UCSD-AML1 (cell line): Measurements from ENCODE around the gene ALCAM.

Experiments
- DNase-seq: peaks from one replicate; lab custom pipeline; 2025; ENCODE audit not compliant: unreplicated experiment; lab: John Stamatoyannopoulos, UW

The ALCAM gene

DNA sequence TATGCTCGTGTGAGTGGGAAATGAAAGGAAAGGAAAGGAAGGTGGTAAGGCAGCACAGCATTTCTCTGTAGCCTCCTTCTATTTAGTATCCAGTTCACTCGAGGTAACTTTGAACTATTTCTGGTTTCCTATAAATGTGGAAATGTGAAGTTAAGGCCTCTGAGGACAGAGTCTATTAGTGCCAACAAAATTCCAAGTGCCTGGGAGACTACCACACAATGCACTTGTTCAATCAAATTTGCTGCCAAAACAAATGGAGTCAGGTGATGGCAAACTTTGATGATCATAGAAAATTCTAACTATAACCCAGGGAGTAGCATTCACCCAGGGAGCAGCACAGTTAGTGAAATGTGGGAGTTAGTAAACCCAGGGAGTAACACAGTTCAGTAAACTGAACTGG lies 155.1 kb downstream of the ALCAM start:
- DNase-seq: no peak

DNA sequence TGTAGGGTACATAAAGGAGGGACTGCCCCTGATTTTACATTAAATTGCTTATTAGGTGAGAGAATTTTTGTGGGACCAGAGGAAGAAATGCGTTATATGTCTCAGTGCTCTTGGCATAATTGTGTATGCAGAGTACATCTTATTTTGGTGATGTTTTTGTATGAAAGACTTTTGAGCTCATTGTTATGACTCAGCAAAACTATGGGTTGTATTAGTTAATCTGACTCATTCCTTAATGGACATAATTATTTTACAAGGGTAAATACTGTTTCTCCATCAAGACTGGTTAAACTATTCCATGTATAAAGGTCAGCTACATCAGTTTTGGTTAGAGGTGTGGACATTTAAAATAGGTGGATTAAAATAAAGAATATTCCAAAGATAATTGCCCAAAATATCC lies 156.8 kb downstream of the ALCAM start:
- no peak for DNase-seq

DNA sequence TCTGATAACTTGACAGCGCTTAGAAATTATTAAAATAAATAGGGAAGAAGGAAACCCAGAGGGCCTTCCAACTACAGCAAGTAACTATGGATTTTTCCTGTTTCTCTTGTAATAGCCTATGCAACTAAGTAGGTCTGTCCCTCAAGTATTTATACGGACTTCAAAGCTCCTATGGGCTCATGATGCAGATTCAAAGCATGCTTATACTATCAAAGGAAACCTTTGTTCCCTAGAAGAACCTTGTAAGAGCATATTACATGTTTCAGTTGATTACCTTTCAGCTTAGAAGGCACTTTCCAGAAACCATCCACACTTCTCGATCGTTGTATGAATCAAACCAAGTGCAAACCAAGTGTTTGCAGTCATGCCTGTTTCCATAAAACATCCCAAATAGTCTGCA lies 158.8 kb downstream of the ALCAM start:
- no peak for DNase-seq

DNA sequence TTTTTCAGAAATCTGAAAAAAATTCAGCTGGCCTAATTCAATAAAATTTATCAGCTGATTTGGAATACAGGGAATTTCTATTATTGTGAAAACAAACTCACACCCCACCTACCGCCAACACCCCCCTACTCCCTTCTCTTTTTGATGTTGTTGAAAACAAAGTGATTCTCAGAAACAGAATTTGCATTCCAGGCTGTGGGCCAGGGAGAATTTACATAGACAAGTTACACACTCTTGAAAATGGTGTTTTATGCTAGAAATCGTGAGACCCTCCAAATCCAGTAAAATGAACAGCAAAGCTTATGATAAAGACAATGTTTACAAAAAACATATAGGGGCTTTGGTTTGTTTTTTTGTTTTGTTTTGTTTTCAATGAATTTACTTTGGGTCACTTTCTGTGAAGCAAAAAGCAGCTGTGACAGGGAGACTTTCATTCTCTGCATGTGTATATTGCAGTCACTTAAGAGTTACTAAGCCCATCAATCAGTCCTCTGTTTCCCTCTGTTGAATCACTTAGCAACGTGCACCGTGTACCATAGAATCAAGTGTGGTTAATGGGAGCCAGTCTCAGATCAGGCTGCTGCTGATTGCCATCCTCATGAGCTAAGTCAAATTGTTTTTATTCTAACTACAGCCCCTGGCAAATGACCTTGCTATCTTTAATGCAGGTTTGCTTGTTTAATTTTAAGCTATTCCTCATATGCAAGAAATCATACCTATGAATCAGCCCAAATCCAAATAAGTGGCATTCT lies 159.8 kb downstream of the ALCAM start:
- no peak for DNase-seq

DNA sequence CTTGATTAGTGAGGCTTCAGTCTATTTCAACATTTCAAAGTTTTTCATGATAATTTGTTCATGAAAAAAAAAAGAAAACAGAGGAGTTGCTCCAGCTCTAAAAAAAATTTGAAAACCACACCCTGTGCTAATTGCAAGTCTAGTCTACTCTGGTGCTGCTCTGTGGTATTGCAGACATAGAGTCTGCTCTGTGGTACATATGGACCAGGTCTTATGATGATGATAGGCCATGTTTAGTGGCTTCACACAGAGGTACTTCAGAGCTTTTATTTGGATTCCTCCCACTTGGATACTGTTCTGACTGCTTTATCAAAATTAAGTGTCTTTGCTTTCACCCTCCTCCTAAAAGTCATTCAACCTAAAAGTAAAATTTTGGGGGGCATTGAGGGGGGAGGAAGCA lies 160.8 kb downstream of the ALCAM start:
- no peak for DNase-seq

DNA sequence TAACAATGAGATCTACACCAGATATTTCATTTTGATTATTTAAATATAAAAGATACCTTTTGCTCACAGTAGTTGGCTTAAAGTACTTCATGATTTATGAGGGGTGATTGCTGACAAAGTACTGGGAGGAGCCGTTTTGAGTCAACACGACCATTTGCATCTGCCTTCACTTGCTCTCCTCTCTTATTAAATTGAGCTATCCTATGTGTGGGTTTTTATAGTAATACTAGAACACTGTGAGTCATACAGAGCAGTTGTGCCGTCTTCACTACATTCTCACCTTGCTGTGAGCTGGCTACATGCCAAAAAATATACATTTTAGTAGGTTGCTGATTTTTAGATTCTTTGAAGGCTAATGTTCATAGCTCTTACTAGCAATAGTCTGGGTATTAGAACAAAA lies 161.2 kb downstream of the ALCAM start:
- no peak for DNase-seq

DNA sequence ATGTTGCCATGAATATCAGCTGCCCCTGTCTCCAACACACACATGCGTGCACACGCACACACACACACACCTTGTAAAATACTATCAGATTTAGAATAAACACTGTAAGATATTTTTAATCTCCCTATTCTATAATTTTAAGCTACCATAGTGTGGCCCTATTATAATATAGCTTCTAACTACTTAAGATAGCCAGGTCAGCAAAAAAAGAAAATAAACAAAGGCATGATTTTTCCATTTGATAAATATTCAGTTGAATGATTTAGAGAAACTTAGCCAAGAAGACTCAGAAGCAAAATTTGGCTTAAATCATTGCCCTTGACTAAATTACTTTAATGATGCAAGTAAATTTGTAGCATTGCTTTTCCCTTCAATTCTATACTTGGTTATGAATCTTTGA lies 162.2 kb downstream of the ALCAM start:
- DNase-seq: no peak

DNA sequence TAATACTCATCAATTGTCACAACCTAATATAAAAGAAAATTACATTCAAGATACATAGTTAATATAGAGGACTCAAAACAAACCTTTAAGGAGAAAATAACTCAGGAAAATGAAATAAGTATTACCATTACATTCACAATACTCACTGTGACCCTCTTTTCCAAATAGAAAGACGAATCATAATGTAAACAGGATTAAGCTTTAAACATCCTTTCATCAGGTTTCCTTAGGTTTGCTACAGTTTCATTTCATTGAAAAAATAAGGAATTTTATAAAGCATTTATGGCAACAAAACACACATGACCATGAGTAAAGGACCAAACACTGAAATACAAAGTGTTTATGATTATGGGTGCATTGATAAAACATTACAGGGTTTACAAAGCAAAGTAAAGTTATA lies 162.7 kb downstream of the ALCAM start:
- DNase-seq: no peak

DNA sequence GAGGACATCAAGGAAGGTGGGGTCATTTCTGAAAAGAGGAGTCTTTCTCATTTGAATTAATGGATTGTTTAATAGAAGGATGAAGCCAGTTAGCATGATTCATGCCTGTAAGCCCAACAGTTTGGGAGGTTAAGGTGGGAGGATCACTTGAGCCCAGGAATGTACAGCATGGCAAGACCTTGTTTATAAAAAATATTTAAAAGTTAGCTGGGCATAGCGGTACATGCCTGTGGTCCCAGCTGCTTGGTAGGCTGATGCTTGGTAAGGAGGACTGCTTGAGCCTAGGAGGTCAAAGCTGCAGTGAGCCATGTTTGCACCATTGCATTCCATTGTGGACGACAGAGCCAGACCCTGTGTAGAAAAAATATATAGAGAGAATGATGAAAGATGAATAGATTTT lies 165.5 kb downstream of the ALCAM start:
- DNase-seq: no peak

DNA sequence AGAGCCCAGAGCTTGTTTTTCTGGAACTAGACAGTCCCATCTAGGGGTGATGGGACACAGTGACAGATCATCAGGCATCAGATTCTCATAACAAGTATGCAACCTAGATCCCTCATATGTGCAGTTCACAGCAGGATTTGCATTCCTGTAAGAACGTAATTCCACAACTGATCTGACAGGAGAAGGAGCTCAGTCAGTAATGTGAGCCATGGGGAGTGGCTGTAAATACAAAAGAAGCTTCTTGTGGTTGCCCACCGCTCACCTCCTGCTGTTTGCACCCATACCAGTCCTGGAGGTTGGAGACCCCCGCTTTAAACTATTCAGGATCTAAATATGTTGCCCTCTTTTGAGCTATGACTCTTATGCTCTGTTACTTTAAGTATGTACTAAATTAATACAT lies 167.3 kb downstream of the ALCAM start:
- no peak for DNase-seq

DNA sequence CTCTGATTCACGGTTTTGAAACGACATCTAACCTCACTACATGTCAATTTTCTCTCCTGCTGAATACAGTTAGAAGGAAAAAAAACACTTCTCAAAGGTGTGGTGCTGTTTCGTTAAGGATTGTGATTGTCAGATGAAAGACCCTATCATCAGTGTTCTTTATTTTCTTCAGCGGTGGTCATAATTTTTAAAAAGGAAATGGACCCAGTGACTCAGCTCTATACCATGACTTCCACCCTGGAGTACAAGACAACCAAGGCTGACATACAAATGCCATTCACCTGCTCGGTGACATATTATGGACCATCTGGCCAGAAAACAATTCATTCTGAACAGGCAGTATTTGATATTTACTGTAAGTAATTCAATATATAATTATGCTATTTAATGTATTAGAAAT lies 167.8 kb downstream of the ALCAM start:
- no peak for DNase-seq

DNA sequence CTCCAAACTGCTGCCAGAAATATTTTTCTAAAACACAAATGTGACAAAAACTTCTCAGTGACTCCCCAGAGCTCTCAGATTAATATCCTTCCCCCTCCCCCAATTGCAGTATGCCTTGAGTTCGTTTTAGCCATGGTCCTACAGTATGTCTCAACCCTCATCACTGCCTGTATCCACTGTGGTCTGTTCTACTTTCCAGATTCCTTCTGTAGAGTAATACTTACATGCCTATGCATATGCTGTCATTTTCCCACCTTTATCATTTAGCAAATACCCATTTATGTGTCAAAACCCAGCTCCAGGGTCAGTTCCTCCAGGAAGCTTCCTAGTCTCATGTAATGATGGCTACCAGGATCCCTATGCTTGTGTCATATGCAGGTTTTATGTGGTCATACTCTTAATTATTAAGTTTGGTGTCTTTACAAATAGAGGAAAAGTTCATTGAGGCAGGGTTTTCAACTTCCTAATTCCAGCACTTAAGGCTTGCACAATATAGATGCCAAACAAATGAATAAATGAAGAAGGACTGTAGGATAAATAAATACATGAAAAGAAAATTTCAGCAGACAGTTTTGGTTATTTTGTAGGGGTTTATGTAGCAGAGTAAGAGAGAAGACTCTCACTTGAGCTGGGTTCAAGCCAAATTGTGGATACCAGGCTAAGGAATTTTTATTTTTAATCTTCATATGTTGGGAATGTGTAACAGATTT lies 170.8 kb downstream of the ALCAM start:
- DNase-seq: no peak

DNA sequence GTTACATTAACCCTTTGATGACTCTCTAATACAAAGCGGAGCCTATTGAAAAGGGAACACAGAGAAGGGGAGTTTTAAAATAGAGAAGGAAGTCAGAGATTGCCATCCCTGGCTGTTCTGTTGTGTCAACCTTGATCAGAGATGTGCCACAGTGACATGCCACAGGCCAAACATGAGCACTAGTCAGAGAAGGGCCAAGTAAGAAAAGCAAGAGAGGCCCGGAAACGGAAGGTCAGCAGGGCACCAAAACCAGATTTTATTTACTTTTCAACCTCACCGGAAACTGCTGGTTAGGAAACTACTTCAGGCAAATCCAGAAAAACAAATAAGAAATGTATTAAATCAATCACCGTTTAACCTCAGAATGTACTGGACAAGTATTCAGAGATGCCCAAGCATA lies 171.8 kb downstream of the ALCAM start:
- no peak for DNase-seq

DNA sequence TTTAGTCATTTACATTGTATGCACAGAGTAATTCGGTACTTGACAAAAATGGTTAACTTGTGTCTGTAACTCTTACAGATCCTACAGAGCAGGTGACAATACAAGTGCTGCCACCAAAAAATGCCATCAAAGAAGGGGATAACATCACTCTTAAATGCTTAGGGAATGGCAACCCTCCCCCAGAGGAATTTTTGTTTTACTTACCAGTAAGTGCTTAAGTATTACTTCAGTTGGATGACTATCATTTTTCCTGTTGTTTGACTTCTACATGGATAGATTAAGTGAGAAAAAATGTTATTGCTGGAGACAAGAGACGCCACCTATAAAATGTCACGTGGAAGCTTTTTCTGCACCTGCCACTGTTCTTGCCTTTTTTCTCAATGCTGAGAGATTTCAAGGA lies 173.2 kb downstream of the ALCAM start:
- DNase-seq: no peak

DNA sequence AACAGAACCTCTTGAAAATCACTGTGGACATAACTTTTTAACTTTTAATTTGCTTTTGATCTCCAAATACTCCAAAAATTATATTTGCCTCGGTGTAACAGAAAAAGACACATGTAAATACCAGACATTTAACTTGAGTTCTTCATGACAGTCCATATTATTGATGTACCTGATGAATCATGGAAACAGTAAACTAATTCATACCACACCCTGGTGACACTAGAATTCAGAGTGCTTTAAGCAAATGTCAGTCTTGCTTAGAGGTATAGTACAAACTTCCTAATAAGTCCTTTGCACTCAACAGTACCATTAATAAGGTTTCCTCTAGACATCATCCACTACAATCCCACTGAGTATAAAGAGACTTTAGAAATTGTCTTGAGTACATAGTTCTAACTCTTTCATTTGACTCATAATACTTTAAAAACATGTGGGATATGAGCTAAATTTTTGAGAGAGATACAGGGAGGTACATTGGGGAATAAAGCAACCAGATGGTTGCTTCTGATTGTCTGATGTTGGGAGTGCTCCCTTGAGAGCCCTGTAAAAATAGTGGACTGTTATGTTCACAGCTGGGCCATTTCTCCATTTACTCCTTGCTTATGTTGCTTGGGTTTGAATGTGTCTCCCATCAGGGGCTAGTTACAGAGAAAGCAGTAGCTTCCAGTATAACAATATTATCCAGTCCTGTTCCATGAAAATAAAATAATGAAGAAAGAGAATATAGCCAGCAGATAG lies 175.7 kb downstream of the ALCAM start:
- no peak for DNase-seq

DNA sequence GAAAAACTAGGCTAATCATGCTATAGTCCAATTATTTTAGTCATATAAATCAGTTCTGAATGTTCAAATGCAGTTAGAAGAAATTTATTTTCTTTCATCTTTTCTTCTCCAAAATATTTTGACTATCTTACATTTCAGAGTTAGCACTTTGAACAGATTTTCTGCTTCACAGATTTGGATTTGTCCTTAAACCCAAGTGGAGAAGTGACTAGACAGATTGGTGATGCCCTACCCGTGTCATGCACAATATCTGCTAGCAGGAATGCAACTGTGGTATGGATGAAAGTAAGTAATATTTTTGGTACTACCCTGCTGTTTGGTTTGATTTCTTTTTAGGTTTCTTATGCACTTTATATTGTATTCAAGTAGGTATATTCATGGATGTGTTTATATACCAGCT lies 178.3 kb downstream of the ALCAM start:
- DNase-seq: no peak

DNA sequence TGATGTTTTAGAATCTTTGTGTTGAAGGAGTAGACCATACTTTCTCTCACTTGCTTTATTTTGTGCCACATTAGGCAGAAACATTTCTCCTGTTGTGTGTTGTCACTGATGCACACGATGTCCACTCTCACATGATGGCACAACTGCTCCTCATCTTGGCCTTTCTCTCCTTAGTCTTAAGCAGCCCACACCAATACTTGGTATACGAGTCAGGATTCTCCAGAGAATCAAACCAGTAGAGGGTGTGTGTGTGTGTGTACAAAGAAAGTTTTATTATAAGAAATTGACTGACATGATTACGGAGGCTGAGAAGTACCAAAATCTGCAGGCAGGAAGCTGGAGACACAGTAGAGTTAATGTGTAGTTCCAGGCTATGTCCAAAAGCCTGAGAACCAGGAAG lies 187.1 kb downstream of the ALCAM start:
- no peak for DNase-seq

DNA sequence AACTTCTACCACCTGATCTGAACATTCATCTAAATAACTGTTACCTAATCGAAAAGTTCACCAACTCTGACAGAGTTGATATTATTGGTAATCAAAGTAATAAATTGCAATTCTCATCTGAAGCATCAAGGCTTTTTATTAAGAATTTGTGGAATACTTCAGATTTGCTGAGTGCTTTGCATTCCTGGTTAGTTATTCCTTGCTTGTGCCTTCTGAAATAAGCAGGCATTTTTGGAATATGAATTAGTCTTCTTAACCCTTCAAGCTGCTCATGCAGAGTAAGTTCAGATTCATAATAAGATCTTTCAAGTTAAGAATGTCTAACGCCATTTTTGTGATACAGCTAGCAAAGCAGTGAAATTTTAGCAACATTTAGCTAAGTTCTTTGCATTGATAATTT lies 188.5 kb downstream of the ALCAM start:
- DNase-seq: no peak

DNA sequence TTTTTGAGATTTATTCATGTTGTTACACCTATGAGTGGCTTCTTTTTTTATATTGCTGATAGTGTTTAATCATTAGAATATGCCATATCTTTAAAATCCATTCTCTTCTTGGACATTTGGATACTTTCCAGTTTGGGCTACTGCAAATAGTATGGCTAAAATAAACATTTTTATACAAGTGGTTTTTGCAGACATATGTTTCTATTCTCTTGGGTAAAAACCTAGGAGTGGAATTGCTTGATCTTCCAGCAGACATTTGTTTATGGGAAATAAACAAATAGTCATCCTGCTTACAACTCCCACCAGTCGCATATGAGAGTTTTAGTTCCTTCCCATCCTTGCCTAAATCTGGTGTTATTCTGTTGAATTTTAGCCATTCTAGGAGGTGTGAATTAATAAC lies 193.1 kb downstream of the ALCAM start:
- no peak for DNase-seq

DNA sequence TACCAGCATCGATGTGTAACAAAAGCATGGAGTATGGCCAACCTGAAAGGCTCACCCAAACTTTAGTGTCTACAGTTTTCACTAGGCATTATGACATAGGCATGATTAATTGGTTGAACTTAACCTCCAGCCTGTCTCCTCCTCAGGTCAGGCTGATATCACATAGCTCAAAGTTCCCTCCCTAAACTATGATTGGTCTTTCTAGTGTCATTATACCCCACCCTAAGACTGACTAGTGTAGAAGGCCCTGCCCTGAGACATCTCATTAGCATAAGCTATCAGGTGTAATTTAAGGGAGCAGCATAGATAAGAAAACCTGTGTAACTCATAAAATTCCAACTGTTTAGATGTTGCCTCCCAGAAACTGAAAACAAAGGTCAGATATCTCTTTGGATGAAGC lies 195.2 kb downstream of the ALCAM start:
- DNase-seq: no peak

DNA sequence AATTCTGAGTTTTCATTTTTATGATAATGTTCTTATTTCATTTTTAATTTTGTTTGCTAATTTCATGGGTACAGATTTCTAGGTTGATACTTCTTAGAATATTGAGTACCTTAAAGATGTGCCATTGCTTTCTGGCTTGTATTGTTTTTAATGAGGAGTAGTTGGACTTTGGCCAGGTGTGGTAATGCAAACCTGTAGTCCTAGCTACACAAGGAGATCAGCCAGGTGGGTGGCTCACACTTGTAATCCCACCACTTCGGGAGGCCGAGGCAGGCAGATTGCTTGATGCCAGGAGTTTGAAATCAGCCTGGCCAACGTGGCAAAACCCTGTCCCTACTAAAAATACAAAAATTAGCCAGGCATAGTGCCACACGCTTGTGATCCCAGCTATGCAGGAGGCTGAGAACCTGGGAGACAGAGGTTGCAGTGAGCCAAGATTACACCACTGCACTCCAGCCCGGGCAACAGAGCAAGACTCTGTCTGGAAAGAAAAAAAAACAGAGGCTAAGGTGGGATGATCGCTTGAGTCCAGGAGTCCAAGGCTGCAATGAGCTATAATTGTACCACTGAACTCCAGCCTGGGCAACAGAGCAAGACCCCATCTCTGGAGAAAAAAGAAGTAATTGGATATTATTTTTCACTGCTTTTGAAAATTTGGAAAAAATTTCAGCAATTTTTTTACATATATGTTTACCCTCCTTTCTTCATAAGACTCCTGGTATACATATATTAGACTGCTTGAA lies 198.0 kb downstream of the ALCAM start:
- DNase-seq: no peak

DNA sequence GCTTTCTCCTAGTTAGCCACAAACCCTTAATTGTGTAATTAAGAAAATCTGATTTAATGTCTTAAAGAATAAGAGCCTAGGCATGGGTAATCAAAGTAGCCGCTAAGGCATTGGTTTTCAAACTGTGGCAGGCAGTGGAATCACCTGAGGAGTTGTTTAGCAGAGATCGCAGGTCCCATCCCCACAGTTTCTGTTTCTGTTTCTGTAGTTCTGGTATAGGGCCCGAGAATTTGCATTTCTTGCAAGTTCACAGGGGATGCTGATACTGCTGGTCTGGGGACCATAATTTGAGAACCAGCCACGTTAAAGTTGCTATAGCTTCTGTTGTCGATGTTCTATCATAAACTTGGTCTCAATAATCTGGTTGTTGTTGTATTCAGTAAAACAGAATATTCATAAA lies 204.3 kb downstream of the ALCAM start:
- DNase-seq: no peak
